NCI-H2107 treated with DMSO at 0.1 percent for 48 hours (cell line): Measurements from ENCODE around the gene MTMR12.
A peak's percentile ranks its signal among the peaks of the same experiment; 100 is the strongest.
"Not testable (repeated sequence)": the region's sequence is repeated elsewhere in the genome, so short reads cannot be mapped to it uniquely, and the experiment has no call there.

Source experiments
- DNase-seq: peaks from one replicate; lab custom pipeline; 2025; ENCODE audit not compliant: unreplicated experiment; lab: John Stamatoyannopoulos, UW

Gene MTMR12

DNA sequence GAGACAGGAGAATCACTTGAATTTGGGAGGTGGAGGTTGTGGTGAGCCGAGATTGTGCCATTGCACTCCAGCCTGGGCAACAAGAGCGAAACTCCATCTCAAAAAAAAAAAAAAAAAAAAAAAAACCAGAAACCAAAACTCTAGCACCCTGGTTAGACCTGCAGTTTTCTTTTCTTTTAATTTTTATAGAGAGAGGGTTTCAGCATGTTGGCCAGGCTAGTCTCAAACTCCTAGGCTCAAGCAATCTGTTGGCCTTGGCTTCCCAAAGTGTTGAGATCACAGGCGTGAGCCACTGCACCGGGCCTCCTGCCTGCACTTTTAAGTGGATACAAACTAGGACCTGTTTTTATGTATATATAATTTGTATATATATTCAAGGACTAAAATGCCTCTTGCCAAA is 12.9 kb upstream of the MTMR12 start:
- DNase-seq, result no peak

DNA sequence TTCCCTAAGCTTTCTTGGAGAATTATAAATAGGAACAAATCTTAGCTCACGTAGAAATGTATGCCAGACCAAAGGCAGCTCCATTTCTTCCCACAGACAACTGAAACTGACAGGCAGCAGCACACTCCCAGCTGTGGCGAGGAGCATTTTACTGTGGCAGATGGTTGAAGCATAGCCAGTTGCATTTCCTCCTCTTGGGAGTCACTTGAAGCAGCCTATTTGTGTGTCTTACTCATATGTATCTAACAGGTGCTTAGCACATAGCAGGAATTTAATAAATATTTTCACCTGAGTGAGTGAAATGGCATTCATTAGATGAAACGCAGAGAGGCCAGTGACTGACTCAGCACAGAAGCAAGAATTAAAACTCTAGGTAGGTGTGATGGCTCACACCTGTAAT is 12.3 kb upstream of the MTMR12 start:
- DNase-seq, result no peak

DNA sequence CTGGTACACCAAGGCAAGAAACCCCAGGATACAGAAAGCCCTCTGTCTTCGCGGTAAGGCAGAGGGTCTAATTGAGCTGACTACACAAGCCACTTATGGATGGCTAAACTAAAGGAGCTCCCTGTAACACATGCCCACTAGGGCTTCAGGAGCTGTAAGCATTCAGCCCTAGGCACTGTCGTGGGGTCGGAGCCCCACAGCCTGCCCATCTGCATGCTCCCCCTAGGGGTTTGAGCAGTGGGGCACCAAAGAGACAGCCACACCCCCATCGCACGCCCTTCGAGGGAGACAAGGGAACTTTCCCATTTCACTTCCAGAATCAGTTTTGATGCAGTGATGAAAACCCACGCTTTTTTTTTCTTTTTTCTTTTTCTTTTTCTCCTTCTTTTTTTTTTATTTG is 11.0 kb upstream of the MTMR12 start:
- DNase-seq, result no peak

DNA sequence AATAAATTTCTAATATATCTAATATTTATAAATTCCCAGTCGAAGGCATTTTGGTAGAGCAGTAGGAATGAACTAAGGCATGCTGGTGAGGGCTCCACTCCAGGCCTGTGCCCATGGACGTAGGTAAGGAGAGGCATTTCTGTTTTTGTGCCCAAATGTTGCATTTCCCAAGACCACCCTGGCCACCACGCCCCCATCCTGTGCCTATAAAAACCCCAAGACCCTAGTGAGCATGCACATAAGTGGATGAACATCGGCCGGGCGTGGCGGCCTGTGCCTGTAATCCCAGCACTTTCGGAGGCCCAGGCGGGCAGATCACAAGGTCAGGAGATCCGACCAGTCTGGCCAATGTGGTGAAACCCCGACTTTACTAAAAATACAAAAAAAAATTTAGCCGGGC is 10.1 kb upstream of the MTMR12 start:
- no peak for DNase-seq

DNA sequence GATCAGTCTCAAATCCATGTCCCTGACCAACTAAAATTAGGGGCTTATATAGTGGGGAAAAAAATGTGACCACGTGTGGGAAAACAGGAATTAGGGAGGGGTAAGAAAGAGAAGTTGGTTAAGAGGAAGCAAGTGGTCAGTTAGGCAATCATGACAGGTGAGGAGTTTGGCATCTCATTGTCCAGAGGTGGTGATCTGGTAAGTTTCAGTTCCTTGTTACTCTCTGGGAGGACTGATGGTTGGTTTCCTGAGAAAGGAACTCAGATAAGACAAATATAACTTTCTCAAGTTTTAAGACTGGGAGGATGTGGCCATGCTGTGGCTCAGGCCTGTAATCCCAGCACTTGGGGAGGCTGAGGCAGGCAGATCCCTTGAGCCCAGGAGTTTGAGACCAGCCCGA is 9.0 kb upstream of the MTMR12 start:
- DNase-seq, result not testable (repeated sequence)

DNA sequence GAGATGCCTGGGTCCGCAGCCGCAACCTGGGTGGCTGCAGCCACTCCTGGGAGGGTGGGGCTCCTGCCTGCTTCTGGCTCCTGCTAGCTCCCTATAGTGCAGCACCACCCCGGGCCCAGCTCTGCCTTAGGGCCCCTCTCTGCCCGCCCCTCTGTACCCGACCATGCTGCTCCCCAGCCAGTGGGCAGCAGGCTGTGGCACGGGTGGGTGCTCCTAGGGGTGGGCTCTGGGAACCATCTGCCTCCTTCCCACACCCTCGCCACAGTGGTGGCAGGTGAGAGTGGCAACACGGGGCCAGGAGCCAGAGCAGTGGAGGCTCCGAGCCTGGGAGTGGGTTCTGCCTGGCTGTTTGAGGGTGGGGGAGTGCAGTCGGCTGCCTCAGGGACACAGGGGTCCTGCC is 7.8 kb upstream of the MTMR12 start:
- DNase-seq, result no peak

DNA sequence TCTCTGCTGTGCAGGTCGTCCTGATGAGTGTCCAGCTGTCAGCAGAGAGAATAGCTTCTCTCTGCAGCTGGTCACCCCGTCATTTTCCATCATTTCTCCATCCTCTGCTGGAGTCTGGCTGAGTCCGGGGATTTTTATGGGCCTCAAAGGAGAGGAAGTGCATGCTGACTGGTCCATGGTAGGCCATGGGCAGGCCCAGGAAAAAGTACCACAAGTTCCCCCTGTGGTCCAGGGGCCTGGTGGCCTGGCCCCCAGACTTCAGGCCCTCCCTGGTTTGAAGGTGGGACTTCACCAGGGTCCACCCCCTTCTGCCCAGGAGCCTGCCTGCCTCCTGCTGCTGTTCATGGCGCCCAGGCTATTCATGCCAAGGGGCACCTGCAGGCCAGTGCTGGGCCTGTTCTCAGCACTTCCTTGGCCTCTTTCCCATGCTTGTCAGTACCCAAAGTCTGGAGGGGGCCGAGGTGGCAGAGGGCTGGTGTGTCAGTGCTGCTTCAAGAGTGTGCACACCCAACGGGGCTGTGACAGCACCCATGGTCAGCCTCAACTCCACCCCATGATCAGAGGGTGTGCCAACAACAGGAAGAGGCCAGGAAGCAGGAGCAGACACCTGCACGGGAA is 7.3 kb upstream of the MTMR12 start:
- DNase-seq, result no peak

DNA sequence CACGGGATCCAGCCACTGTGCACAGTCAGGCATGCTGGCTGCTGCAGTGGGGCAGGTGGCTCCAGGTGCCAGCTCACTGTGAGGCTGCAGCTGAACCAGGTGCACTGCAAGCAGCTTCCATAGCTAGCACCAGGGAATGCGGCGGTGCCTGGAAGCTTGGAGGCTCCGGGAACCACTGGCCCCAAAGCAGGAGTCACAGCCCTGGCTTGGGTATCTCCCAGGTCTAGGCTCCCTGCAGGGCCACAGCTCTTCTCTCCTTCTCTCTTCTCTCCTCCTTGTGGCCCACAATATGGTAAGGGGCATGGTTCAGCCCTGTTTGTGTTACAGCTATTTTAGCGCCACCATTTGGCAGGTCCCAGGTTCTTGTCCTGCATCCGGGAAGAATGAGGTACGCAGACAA is 6.7 kb upstream of the MTMR12 start:
- DNase-seq, result no peak

DNA sequence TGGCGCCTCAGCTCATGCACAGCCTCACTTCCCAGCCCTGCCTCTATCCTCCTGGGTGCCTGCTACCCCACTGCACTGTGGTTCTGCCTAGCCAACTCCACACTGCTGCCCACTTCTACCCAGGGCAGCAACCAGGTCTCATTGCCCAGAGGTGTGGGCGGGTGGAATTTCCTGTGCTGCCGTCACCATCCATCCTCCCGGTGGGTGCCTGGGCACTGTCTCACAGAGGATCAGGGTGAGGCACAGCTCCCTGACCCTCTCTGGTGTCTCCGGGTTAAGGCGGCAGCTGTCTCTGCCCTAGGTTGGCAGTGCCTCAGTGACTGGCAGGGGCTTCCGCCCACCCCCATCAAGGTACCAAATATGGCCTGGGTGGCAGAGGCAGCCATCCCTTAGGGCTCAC is 4.3 kb upstream of the MTMR12 start:
- DNase-seq, result no peak

DNA sequence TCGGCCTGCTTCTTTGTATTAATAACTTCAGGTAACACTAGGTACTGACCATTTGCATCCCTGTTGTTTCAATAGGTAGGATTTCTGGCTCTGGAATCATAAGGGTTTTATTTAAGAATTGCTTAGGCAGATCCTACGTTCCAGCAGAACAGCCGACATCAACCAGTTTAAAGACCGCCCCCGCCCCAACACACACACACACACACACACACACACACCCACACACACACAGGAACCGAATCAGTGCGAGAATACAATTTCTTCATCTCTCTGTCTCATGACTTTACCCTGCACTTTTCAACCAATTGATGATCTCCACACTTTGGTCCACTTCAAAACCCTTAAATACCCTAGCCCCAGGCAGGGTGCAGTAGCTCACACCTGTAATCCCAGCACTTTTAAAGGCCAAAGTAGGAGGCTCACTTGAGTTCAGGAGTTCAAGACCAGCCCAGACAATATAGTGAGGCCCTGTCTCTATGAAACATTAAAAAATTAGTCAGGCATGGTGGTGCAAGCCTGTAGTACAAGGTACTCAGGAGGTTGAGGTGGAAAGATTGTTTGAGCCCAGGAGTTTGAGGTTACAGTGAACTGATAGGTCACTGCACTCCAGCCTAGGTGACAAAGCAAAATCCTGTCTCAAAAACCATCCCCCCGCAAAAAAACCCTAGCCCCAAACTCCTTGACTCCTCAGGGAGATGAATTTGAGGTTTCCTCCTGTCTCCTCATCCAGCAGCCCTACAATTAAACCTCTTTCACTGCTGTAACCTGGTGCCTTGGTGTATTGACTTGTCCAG is 2.7 kb upstream of the MTMR12 start:
- DNase-seq, result no peak

DNA sequence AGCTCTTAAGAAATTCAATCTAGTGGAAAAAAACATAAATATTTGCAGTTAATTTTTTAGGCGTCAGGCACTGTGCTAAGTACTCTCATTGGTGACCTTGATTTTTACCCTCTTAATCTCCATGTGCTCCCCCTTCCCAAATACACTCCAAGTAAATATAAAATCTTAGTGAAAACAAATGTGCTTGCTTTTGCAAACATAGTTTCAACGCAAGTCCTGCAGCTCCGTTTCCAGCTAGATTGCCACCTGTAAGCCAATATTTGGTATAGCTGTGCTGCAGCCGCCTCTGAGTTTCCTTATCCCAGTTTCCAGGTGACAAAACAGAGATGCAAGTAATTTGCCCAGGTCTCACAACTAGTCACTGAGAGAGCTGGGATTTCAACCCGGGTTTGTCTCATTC is 1.9 kb upstream of the MTMR12 start:
- no peak for DNase-seq

DNA sequence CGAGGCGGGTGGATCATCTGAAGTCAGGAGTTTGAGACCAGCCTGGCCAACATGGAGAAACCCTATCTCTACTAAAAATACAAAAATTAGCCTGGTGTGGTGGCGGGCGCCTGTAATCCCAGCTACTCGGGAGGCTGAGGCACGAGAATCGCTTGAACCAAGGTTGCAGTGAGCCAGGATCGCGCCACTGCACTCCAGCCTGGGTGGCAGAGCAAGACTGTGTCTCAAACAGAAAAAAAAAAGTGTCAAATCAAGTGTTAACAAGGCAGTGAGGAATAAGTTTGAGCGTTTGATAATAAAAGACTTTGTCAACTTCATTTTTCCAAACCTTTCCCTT is 1.4 kb upstream of the MTMR12 start:
- not testable (repeated sequence) for DNase-seq

DNA sequence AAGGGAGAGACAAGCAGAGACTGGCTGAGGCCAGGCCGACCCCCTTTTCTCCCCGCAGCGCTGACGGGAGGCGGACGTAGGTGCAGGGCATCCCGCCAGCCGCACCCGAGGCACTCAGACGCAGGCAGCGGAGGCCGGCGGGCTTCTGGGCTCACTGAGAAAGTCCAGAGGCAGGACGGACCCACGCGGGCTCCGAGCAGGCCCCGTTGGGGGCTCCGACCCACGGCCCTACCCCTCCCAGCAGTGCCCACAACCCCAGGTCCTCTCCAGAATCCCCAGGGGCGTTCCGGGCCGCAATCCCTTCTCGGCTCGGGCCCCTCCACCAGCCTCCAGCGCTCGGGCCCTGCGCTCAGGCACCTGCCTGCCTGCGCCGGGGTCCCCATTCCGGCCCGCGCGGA is 543 bp downstream of the MTMR12 start:
- peak; percentile 24 for DNase-seq

DNA sequence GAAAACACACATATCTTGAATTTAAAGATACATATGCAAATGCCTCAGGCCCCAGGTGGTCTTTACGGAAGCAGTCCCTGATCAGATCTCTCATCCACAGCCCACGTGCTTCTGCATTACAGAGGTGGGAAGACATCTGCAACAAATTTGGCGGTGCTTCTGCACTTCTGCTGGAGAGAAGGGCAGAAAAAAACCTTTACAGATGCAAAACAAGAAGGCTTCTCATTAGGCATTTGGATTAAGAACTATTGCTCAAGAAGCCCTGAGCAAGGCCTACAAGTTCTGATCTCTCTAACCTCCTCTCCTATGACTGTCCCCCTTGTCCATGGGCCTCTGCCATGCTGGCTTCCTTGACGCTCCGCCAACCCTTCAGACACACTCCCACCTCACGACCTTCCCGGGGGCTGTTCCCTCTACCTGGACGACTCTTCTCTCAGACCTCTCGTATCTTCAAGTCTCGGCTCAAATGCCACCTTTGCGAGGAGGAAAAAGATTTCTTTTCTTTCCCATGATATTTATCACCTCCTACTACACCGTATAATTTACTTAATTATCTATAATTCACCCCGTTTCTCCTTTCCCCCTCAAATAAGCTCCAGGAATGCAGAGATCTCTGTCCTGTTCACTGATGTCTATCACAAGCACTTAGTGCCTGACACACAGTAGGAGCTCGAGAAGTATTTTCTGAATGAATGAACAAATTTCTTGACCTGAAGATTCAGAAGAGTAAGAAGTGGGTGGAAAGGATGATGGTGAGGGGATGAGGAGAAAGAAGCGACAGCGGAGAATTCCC is 1.1 kb downstream of the MTMR12 start:
- no peak for DNase-seq

DNA sequence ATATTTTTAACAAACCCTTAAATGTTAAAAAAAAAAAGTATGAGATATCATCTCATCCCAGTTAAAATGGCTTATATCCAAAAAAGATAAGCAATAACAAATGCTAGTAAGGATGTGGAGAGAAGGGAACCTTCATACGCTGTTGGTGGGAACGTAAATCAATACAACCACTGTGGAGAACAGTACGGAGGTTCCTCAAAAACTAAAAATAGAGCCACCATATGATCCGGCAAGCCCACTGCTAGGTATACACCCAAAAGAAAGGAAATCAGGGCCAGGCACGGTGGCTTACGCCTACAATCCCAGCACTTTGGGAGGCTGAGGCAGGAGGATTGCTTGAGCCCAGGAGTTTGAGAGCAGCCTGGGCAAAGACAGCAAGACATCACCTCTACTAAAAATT is 3.0 kb downstream of the MTMR12 start:
- no peak for DNase-seq

DNA sequence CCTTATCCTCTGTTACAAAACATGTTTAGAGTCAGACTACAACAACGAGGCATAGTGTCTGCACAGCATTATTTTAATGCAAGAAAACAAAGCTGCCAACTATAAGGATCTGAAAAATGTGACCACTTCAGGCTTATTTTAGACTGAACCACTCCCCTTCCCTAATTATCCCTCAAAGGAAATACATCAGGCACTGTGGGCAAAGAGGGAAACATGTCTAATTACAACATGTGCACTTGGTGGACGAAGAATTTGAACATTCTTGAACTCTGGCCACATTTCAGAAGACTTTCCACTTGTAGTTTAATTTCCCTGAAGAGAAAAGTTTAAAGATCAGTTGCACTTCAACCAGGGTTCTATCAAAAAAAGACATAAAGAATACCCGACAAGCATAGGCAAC is 3.8 kb downstream of the MTMR12 start:
- DNase-seq, result no peak

DNA sequence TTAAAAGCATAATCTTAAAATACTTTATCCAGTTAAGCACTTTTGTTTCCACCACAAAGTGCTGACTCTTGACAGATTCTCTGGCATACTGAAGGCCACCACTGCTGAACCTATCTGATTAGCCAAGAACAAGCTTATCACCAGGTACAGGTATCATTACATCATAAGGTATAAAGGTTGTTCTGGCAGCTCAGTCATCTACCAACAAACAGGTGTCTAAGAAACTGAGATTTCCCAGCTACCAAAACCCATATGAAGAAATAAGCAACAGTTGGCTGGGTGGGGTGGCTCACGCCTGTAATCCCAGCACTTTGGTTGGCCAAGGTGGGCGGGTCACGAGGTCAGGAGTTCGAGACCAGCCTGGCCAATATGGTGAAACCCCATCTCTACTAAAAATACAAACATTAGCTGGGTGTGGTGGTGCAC is 5.0 kb downstream of the MTMR12 start:
- no peak for DNase-seq

DNA sequence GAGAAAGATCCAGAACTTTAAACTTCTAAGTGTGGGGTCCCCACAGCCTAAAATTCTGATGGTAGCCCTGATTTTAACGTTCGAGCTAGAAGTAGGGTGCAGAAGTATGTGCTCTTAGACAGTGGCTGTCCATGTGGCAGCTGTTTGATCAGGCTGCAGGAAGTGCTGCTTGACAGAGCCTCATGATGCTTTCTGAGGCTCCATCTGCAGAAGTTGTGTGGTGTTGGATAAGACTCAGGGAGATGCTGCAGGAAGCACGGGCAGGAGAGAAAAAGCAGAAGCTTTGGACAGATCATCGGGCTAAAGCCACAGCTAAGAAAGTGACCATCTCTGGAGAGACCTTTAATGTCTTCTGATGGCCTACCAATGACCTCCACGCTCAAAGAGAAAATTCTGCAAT is 8.1 kb downstream of the MTMR12 start:
- DNase-seq, result no peak

DNA sequence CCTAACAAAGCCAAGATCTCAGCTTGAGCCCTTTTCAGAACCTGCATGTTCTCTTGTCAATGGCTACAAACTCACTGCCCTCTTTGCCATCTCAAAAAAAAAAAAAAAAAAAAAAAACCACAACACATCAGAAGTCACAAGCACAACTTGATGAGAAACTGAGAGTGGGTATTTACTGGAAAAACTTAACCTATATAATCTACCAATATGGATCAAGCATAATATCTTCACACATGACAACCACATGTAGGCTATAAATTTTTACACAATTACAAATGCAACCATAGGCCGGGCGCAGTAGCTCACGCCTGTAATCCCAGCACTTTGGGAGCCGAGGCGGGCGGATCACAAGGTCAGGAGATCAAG is 9.0 kb downstream of the MTMR12 start:
- no peak for DNase-seq

DNA sequence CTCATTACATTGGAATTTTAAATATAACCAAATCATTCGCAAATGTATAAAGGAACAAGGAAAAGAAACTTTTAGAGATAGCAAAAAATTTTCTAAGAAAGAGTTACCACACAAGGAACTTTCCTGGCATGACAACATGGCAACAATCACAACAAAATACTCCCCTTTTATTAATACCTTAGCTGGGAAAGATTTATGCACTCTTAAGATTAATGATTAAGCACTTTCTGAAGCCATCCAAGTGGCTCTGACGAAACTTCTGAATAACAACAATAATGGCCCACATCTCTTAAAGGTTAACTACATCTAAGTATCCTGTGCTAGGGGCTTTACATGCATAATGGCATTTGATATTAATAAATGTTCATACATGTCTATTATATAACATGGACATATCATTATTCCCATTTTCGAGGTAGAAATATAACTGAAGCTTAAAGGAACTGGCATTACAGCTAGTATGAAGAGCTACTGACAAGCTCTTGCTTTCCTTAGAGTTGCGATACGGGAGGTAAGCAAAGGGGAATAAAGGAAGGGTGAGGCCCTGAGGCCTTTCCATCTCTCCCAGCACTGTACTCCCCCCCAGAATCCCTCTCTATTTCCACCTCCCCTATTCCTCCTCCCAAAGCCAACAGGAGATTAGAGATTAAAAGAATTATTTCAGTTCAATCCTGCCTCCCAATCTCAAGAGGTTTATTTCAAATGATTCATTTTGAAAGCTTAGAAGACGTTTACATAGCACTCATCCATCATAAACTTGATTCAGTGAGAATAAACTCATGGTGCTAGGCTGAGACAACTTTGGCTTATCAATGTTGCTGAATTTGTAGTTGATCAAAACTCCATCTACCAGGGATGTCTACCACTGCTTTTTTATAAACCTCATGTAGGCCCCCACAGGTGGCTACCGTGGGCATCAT is 9.6 kb downstream of the MTMR12 start:
- DNase-seq, result no peak

DNA sequence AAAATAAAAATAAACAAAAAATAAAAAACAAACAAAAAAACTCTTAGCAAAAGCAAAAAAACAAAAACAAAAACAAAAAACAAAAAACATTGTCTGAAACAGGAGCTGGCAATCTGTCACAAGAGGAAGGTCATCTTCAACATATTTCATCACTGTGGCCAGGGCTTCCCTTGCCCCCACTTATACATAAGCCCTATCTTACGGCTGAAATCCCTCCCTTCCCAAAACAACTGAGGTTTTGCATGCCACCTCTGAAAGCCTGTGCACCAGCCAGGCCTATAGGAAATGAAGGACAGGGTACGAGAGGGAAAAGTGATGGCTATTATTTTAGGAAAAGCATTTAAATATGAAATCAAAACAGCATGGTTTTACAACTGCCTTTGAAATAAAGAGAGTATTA is 10.8 kb downstream of the MTMR12 start:
- no peak for DNase-seq
